ENCODE measurements around the gene UBASH3A. TPM values are rescaled to one million over a fixed set of nuclear protein-coding genes. Genes with fewer than 3 reads are reported as not detected.
A peak's percentile ranks its signal among the peaks of the same experiment; 100 is the strongest.

Gene UBASH3A
- total and polyA plus RNA-seq, 2 donors (not counting 1 experiment from before 2014, with no cell fraction given) = 0.12 to 0.33 TPM

DNA sequence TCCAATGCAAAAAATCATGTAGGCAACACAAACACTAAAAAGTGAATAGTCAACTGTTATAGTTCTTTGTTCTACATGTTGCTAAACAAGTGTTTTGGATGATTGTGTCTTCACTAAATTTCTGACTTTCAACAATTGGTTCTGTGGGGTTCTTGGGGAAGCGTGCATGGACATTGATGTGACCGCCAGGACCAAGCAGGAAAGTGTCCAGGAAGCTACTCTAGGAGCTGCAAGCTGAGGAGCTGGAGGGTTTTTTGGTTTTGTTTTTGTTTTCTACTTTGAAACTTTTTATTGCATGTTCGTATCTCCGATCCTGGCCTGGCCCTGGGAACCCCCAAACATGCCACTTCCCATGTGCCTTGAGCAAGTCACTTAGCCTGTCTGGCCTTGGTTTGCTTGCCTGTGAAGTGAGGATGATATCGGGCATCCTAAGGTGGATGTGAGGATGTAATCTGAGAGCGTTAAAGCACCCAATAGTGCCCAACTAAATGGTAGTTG, 15.8 kb upstream of the UBASH3A start:
- Histone ChIP-seq H3K79me2 (ENCODE audit: control insufficient read depth, insufficient read depth, low read length) (no peaks in the 10 kb centered on the region), H2AFZ (ENCODE audit: insufficient read depth, low read depth, low read length, poor library complexity, severe bottlenecking) (no peak overlapping the region), H3K27me3 (replicated peaks in 1 of 4; ENCODE audit: control extremely low read depth in 1 of 4, control insufficient read depth in 3 of 4, insufficient read depth in 4 of 4, low read length in 3 of 4) (peaks cover 0 to 4% (median 0%) of the 10 kb centered on the region in 4 experiments), H3K4me3 (ENCODE audit: control extremely low read depth in 1 of 5, extremely low read depth in 1 of 5, insufficient read depth in 1 of 5, low read depth in 2 of 5, low read length in 4 of 5) (no peak overlapping the region), H3K9me3 (ENCODE audit: control extremely low read depth in 1 of 3, control insufficient read depth in 2 of 3, insufficient read depth in 1 of 3, low read length in 2 of 3) (peaks cover 0 to 21% (median 0%) of the 10 kb centered on the region in 3 donors), H3K4me2 (replicated peaks; ENCODE audit: low read depth, low read length, poor library complexity, severe bottlenecking) (no peak overlapping the region), H3K4me1 (ENCODE audit: control insufficient read depth in 2 of 2, insufficient read depth in 2 of 2, low read length in 2 of 2) (peaks cover 12 to 30% of the 10 kb centered on the region in 2 donors), H3K27ac (ENCODE audit: low read length in 2 of 2) (no peak overlapping the region), H3K36me3 (replicated peaks in 1 of 2; ENCODE audit: control extremely low read depth in 1 of 2, control insufficient read depth in 1 of 2, extremely low read depth in 1 of 2, insufficient read depth in 2 of 2, low read length in 1 of 2) (no peaks in the 10 kb centered on the region), H4K20me1 (ENCODE audit: control insufficient read depth, insufficient read depth, low read length, poor library complexity, severe bottlenecking) (no peaks in the 10 kb centered on the region), H3K9ac (ENCODE audit: low read length) (no peak overlapping the region)
- intact Hi-C loops (cut with micrococcal nuclease) = no loop called here
- H3K27ac Mint-ChIP-seq = no peak overlapping the region
- H3K27me3 Mint-ChIP-seq = peaks cover 15% of the 10 kb centered on the region
- CTCF ChIA-PET = no interaction called here
- peaks cover 3% of the 10 kb centered on the region for H3K9me3 Mint-ChIP-seq (ENCODE audit: insufficient read depth)
- ATAC-seq (ENCODE audit: low read depth) (no peak), DNase-seq (no peak)
- peaks cover 54% of the 10 kb centered on the region for H3K4me1 Mint-ChIP-seq
- no peak overlapping the region for H3K4me3 Mint-ChIP-seq
- TF ChIP-seq, protein P1, sequence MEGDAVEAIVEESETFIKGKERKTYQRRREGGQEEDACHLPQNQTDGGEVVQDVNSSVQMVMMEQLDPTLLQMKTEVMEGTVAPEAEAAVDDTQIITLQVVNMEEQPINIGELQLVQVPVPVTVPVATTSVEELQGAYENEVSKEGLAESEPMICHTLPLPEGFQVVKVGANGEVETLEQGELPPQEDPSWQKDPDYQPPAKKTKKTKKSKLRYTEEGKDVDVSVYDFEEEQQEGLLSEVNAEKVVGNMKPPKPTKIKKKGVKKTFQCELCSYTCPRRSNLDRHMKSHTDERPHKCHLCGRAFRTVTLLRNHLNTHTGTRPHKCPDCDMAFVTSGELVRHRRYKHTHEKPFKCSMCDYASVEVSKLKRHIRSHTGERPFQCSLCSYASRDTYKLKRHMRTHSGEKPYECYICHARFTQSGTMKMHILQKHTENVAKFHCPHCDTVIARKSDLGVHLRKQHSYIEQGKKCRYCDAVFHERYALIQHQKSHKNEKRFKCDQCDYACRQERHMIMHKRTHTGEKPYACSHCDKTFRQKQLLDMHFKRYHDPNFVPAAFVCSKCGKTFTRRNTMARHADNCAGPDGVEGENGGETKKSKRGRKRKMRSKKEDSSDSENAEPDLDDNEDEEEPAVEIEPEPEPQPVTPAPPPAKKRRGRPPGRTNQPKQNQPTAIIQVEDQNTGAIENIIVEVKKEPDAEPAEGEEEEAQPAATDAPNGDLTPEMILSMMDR (IDR thresholded peaks at IDR 0.05) = no peak
- TF ChIP-seq EZH2 (IDR thresholded peaks at IDR 0.05; ENCODE audit: borderline replicate concordance, insufficient read depth, low read depth, low read length, poor library complexity, severe bottlenecking) = no peak
- POLR2A ChIA-PET = no interaction called here
- WGBS (ENCODE audit: insufficient coverage) = 92% methylated on average over 2 of the region's 6 CpGs

DNA sequence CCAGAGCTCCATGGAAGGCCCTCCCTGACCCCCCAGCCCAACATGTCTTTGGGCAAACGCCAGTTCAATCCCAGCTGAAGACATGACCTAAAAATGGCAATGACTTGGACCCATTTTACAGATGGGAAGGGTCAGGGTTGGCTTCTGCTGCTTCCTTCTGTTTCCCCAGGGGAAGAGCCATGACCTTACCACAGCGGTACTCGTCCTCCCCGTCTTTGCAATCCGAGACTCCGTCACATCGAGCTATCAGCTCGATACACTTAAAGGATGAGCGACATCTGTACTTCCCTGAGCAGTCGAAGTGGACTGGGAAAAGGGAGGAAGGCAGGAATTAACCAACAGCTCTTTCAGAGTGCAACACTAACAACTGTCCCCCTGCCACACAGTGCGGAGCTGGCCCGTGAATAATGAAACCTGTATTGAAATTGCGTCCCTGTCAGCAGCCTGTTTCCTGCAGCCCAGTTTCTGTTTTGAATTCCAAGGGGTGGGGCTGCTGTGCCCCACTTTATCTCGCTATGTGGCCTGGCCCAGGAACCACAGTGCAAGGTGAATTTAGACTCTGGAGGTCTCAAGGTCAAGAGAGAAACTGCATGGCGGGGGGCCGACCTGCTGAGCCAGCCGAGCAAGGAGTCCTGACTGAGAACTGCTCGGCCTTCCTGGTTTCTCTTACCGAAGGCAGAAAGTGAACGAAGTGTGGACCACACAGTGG, 14.8 kb upstream of the UBASH3A start:
- Mint-ChIP-seq H3K4me1 (peaks cover 59% of the 10 kb centered on the region), H3K27ac (peak overlapping the region; percentile 32), H3K9me3 (ENCODE audit: insufficient read depth) (peaks cover 3% of the 10 kb centered on the region), H3K4me3 (no peak overlapping the region), H3K27me3 (peaks cover 15% of the 10 kb centered on the region)
- H3K27me3 ChIP-seq (replicated peaks in 1 of 4; ENCODE audit: control extremely low read depth in 1 of 4, control insufficient read depth in 3 of 4, insufficient read depth in 4 of 4, low read length in 3 of 4) = peaks cover 0 to 7% (median 0%) of the 10 kb centered on the region in 4 experiments
- no peak overlapping the region for H3K27ac ChIP-seq (ENCODE audit: low read length in 2 of 2)
- peaks cover 0 to 15% (median 1%) of the 10 kb centered on the region in 3 donors for H3K9me3 ChIP-seq (ENCODE audit: control extremely low read depth in 1 of 3, control insufficient read depth in 2 of 3, insufficient read depth in 1 of 3, low read length in 2 of 3)
- H4K20me1 ChIP-seq (ENCODE audit: control insufficient read depth, insufficient read depth, low read length, poor library complexity, severe bottlenecking) = no peaks in the 10 kb centered on the region
- H3K79me2 ChIP-seq (ENCODE audit: control insufficient read depth, insufficient read depth, low read length) = no peaks in the 10 kb centered on the region
- no peak overlapping the region for H3K9ac ChIP-seq (ENCODE audit: low read length)
- no peak for TF ChIP-seq EZH2 (IDR thresholded peaks at IDR 0.05; ENCODE audit: borderline replicate concordance, insufficient read depth, low read depth, low read length, poor library complexity, severe bottlenecking)
- TF ChIP-seq, protein P1 (IDR thresholded peaks at IDR 0.05) = no peak
- POLR2A ChIA-PET = no interaction called here
- ATAC-seq (ENCODE audit: low read depth) = no peak
- intact Hi-C loops (cut with micrococcal nuclease) = no loop called here
- CTCF ChIA-PET = no interaction called here
- peaks cover 16 to 38% of the 10 kb centered on the region in 2 donors for H3K4me1 ChIP-seq (ENCODE audit: control insufficient read depth in 2 of 2, insufficient read depth in 2 of 2, low read length in 2 of 2)
- 82% methylated on average over 19 of the region's 20 CpGs for WGBS (ENCODE audit: insufficient coverage)
- no peak overlapping the region for H2AFZ ChIP-seq (ENCODE audit: insufficient read depth, low read depth, low read length, poor library complexity, severe bottlenecking)
- DNase-seq = no peak
- no peak overlapping the region for H3K4me3 ChIP-seq (ENCODE audit: control extremely low read depth in 1 of 5, extremely low read depth in 1 of 5, insufficient read depth in 1 of 5, low read depth in 2 of 5, low read length in 4 of 5)
- no peak overlapping the region for H3K4me2 ChIP-seq (replicated peaks; ENCODE audit: low read depth, low read length, poor library complexity, severe bottlenecking)
- H3K36me3 ChIP-seq (replicated peaks in 1 of 2; ENCODE audit: control extremely low read depth in 1 of 2, control insufficient read depth in 1 of 2, extremely low read depth in 1 of 2, insufficient read depth in 2 of 2, low read length in 1 of 2) = no peaks in the 10 kb centered on the region

Measured in B cell (primary cell).